Neural progenitor cell (in vitro differentiated cells): ENCODE measurements around the gene MAST2. TPM values are rescaled to one million over a fixed set of nuclear protein-coding genes. Genes with fewer than 3 reads are reported as not detected.

Experiments used
- DNase-seq: peaks from one replicate; pipeline ENCODE4 v3.0.0-alpha.2; 2016; ENCODE audit warnings: low spot score
- H2AFZ ChIP-seq: fragments of 200-600 bp; sonication (generic); replicated peaks from 2 replicates; pipeline ENCODE4 v1.6.1; 2016; ENCODE audit warnings: antibody characterized with exemption
- H3F3A ChIP-seq: fragments of 200-600 bp; sonication (generic); 2 replicates; pipeline ENCODE4 v1.6.1; 2016; ENCODE audit warnings: antibody characterized with exemption, low read depth
- H3K27ac ChIP-seq: fragments of 200-600 bp; sonication (generic); 2 replicates; pipeline ENCODE4 v1.5.1; 2016; ENCODE audit warnings: mild to moderate bottlenecking
- H3K27me3 ChIP-seq: fragments of 200-600 bp; sonication (generic); 2 replicates; pipeline ENCODE4 v1.6.1; 2016; ENCODE audit warnings: mild to moderate bottlenecking, moderate library complexity
- H3K36me3 ChIP-seq: fragments of 200-600 bp; sonication (generic); 2 replicates; pipeline ENCODE4 v1.5.1; 2016
- H3K4me1 ChIP-seq: fragments of 200-600 bp; sonication (generic); 2 replicates; pipeline ENCODE4 v1.6.1; 2016; ENCODE audit warnings: mixed run types
- H3K4me2 ChIP-seq: fragments of 200-600 bp; sonication (generic); 2 replicates; pipeline ENCODE4 v1.6.1; 2016
- H3K4me3 ChIP-seq: fragments of 200-600 bp; sonication (generic); 2 replicates; pipeline ENCODE4 v1.5.1; 2016
- H3K79me2 ChIP-seq: fragments of 200-600 bp; sonication (generic); 2 replicates; pipeline ENCODE4 v1.6.1; 2016; ENCODE audit warnings: low read depth
- H3K9ac ChIP-seq: fragments of 200-600 bp; sonication (generic); 2 replicates; pipeline ENCODE4 v1.6.1; 2016
- H3K9me3 ChIP-seq: fragments of 200-600 bp; sonication (generic); 2 replicates; pipeline ENCODE4 v1.5.1; 2016; ENCODE audit warnings: low read depth
- H4K20me1 ChIP-seq: fragments of 200-600 bp; sonication (generic); 2 replicates; pipeline ENCODE4 v1.6.1; 2016; ENCODE audit warnings: low read depth
- H3K27ac Mint-ChIP-seq: 3 replicates; pipeline ENCODE4 v1.8.0; 2021; ENCODE audit warnings: mixed read lengths
- H3K27me3 Mint-ChIP-seq: 2 replicates; pipeline ENCODE4 v1.8.0; 2022; ENCODE audit warnings: low read depth, mild to moderate bottlenecking, inconsistent platforms, moderate library complexity, mixed read lengths; ENCODE audit not compliant: insufficient read depth
- H3K36me3 Mint-ChIP-seq: 3 replicates; pipeline ENCODE4 v1.8.0; 2021; ENCODE audit warnings: mixed read lengths
- H3K4me1 Mint-ChIP-seq: 3 replicates; pipeline ENCODE4 v1.8.0; 2021; ENCODE audit warnings: mixed read lengths
- H3K4me3 Mint-ChIP-seq: 3 replicates; pipeline ENCODE4 v1.8.0; 2021; ENCODE audit warnings: mild to moderate bottlenecking, moderate library complexity, mixed read lengths
- H3K9me3 Mint-ChIP-seq: 3 replicates; pipeline ENCODE4 v1.8.0; 2020; ENCODE audit warnings: mixed read lengths
- CTCF ChIP-seq: fragments of 200-600 bp; sonication (generic); IDR thresholded peaks from 2 replicates; pipeline ENCODE4 v1.5.1; 2017; ENCODE audit warnings: antibody characterized with exemption, mild to moderate bottlenecking
- EZH2 ChIP-seq: fragments of 200-600 bp; sonication (generic); IDR thresholded peaks from 2 replicates; pipeline ENCODE4 v1.6.1; 2017; ENCODE audit warnings: antibody characterized with exemption, mild to moderate bottlenecking, moderate library complexity
- EZH2phosphoT487 ChIP-seq: fragments of 200-600 bp; sonication (generic); IDR thresholded peaks from 2 replicates; pipeline ENCODE4 v1.6.1; 2017; ENCODE audit warnings: antibody characterized with exemption
- total RNA-seq: library from RNA; depleted of rRNA; stranded (reverse); fragments of >200 nt; gene quantifications from 2 replicates; pipeline ENCODE4 v1.2.3, GENCODE V29; 2015; ENCODE audit warnings: low replicate concordance

MAST2 gene
- total RNA-seq, 1 donor from 2014 or later: 5.5 TPM

- no peak overlapping the region for H2AFZ ChIP-seq
- H3K27me3 ChIP-seq: no peaks in the 10 kb centered on the region
- no peaks in the 10 kb centered on the region for H3K4me1 ChIP-seq
- no peak overlapping the region for H3K4me2 ChIP-seq
- Mint-ChIP-seq H3K36me3 (no peaks in the 10 kb centered on the region), H3K9me3 (peaks cover 6% of the 10 kb centered on the region), H3K27ac (no peak overlapping the region), H3K27me3 (no peaks in the 10 kb centered on the region), H3K4me1 (no peaks in the 10 kb centered on the region), H3K4me3 (no peak overlapping the region)
- no peaks in the 10 kb centered on the region for H3K36me3 ChIP-seq
- H3K9ac ChIP-seq: no peak overlapping the region
- no peak for DNase-seq
- H3K79me2 ChIP-seq: no peaks in the 10 kb centered on the region
- no peaks in the 10 kb centered on the region for H3F3A ChIP-seq
- H3K9me3 ChIP-seq: no peaks in the 10 kb centered on the region
- no peak for TF ChIP-seq EZH2
- TF ChIP-seq CTCF: no peak
- no peak for TF ChIP-seq EZH2phosphoT487
- H3K27ac ChIP-seq: no peak overlapping the region
- H4K20me1 ChIP-seq: no peaks in the 10 kb centered on the region
- no peak overlapping the region for H3K4me3 ChIP-seq
These were observed 37.2 kb upstream of the MAST2 start for GRCh38 chr1:45765999-45766792.

GRCh38 chr1:45767035-45767434, 36.4 kb upstream of the MAST2 start:
- Histone ChIP-seq H3K27ac (no peak overlapping the region), H3F3A (no peaks in the 10 kb centered on the region), H3K9me3 (no peaks in the 10 kb centered on the region), H3K9ac (no peak overlapping the region), H3K4me1 (no peaks in the 10 kb centered on the region), H3K36me3 (no peaks in the 10 kb centered on the region), H3K27me3 (no peaks in the 10 kb centered on the region), H3K79me2 (no peaks in the 10 kb centered on the region), H2AFZ (no peak overlapping the region), H4K20me1 (no peaks in the 10 kb centered on the region), H3K4me3 (no peak overlapping the region), H3K4me2 (no peak overlapping the region)
- Mint-ChIP-seq H3K27ac (peak overlapping the region; percentile 50), H3K4me1 (no peaks in the 10 kb centered on the region), H3K36me3 (no peaks in the 10 kb centered on the region), H3K4me3 (no peak overlapping the region), H3K9me3 (peaks cover 6% of the 10 kb centered on the region), H3K27me3 (no peaks in the 10 kb centered on the region)
- TF ChIP-seq EZH2phosphoT487: no peak
- no peak for TF ChIP-seq CTCF
- no peak for TF ChIP-seq EZH2
- no peak for DNase-seq

GRCh38 chr1:45769261-45769932, 34.0 kb upstream of the MAST2 start:
- no peaks in the 10 kb centered on the region for H4K20me1 ChIP-seq
- H3K4me3 ChIP-seq: no peak overlapping the region
- no peak overlapping the region for H3K27ac ChIP-seq
- Mint-ChIP-seq H3K27ac (peak overlapping the region; percentile 35), H3K27me3 (no peaks in the 10 kb centered on the region), H3K9me3 (no peaks in the 10 kb centered on the region), H3K4me1 (no peaks in the 10 kb centered on the region), H3K4me3 (no peak overlapping the region), H3K36me3 (no peaks in the 10 kb centered on the region)
- no peak overlapping the region for H3K9ac ChIP-seq
- H2AFZ ChIP-seq: no peak overlapping the region
- no peaks in the 10 kb centered on the region for H3K36me3 ChIP-seq
- TF ChIP-seq EZH2 (no peak), CTCF (no peak), EZH2phosphoT487 (no peak)
- no peak overlapping the region for H3K4me2 ChIP-seq
- H3K4me1 ChIP-seq: no peaks in the 10 kb centered on the region
- no peaks in the 10 kb centered on the region for H3K27me3 ChIP-seq
- no peaks in the 10 kb centered on the region for H3K79me2 ChIP-seq
- H3K9me3 ChIP-seq: no peaks in the 10 kb centered on the region
- no peaks in the 10 kb centered on the region for H3F3A ChIP-seq
- peak; percentile 15 for DNase-seq
